22Rv1 (cell line): ENCODE results near the gene LEO1.

Source experiments
- H3K27ac ChIP-seq: fragments of 450-650 bp; 2 replicates; pipeline ENCODE4 v1.5.1; 2017
- ZFX ChIP-seq: fragments of 450-650 bp; IDR thresholded peaks from 2 replicates; pipeline ENCODE4 v1.6.1; 2017; ENCODE audit warnings: antibody characterized with exemption, borderline replicate concordance
- TF ChIP-seq, protein P1 (sequence below): fragments of 450-650 bp; IDR thresholded peaks from 2 replicates; pipeline ENCODE4 v1.5.1; 2017; ENCODE audit warnings: mild to moderate bottlenecking

LEO1 gene

DNA sequence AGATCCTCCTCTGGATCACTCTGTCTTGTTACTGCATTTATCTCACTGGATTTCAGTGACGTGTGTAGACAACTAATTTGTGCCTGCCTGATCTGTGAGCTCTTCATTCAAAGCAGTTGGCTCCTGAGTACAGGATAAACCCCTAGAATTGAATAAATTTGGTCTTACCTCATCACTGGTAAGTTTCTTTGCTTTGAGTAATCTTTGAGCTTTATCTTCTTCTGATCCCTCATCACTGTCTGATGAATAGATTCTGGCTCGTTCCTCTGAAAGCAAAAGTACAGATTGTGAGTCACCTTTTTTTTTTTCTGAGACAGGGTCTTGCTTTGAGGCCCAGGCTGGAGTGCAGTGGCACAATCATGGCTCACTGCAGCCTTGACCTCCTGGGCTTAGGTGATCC, 24.5 kb downstream of the LEO1 start:
- TF ChIP-seq, protein P1, sequence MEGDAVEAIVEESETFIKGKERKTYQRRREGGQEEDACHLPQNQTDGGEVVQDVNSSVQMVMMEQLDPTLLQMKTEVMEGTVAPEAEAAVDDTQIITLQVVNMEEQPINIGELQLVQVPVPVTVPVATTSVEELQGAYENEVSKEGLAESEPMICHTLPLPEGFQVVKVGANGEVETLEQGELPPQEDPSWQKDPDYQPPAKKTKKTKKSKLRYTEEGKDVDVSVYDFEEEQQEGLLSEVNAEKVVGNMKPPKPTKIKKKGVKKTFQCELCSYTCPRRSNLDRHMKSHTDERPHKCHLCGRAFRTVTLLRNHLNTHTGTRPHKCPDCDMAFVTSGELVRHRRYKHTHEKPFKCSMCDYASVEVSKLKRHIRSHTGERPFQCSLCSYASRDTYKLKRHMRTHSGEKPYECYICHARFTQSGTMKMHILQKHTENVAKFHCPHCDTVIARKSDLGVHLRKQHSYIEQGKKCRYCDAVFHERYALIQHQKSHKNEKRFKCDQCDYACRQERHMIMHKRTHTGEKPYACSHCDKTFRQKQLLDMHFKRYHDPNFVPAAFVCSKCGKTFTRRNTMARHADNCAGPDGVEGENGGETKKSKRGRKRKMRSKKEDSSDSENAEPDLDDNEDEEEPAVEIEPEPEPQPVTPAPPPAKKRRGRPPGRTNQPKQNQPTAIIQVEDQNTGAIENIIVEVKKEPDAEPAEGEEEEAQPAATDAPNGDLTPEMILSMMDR, result no peak
- no peak for TF ChIP-seq ZFX

DNA sequence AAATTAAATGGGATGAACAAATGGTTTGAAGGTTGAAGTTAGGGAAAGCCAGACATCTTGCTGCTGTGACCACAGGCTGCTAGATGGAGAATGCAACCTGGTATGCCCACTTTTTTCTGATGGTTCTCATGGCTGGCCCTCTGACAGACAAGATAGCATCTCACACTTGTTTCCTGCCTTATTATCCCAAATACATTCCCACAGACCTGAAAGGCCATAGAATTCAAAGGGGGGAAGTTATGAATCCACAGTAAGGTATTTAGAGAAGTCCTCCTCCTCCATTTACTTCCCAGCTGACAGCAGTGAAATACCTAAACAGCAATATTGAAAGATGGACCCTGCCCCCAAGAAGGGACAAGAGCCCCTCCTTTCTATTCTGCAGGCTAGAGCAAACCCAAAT, 32.4 kb downstream of the LEO1 start:
- H3K27ac ChIP-seq, result no peak overlapping the region
- TF ChIP-seq, protein P1, result no peak
- no peak for TF ChIP-seq ZFX

More for the DNA sequence above, 24.5 kb downstream of the LEO1 start:
- no peak overlapping the region for H3K27ac ChIP-seq

DNA sequence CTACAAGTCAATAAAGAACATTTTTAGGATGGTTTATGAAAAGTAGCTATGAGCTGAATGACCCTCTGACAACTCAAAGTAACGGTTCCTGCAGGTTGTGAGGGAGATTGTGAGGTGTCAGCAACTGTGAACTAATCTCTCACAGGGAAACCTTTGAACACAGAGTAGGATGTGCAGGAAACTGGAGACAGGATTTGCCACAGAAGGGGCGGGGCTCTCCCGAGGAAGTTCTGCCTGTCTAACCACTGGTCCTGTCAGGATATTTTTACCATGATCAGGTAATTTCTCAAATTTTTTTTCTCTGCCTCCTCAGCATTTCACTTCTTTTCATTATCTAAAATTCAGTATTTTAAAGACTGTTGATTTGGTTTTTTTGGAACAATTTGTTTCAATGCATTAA, 33.3 kb downstream of the LEO1 start:
- H3K27ac ChIP-seq, result no peak overlapping the region
- TF ChIP-seq, protein P1, result no peak
- no peak for TF ChIP-seq ZFX

DNA sequence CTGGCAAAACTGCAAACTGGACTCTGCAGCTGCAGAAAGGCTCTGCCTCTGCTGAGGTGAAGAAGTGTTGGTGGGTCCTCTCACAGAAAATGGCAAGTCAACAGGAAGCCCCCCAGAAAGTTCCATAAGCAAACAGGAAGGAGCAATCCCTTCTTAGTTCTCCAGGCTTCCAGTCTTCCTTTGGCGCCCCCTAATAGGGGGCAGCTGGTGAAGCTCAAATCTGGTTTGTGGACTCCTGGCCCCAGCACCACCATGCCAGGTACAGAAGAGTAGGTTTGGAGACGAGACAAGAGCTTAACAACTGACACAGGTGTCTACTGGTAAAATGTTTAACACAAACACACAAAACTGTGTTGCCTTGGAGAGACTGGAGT, 35.5 kb downstream of the LEO1 start:
- H3K27ac ChIP-seq, result no peak overlapping the region
- TF ChIP-seq, protein P1, result no peak
- TF ChIP-seq ZFX, result no peak

DNA sequence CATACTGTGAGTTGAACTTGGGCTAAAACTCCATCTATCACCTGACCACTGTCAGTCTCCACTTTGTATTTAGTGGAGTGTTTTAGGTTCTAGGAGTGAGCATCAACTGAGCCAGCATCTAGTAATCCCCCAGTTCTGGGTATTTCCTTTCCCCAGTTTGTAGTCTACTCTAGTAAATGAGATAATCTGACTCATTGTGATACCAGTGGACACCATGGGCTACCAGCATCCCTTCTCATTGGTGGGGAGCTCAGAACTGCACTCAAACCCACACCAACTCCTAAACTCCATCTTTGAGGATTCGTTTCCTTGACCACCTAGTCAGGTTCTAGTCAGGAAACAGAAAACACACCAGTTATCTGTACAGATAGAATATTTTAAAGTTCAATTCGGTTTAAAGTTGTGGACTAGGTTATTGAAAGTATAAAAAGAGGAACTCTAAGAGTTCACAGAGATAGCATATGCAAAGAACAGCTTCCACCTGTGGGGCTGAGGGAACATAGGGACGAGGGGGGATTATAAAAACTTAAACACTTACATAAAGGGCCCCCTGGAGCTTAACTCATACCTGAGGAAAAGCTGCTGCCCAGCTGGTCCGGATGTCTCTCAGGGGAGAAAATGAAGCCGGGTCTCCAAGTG, 36.0 kb downstream of the LEO1 start:
- no peak overlapping the region for H3K27ac ChIP-seq
- no peak for TF ChIP-seq ZFX
- TF ChIP-seq, protein P1, result no peak

DNA sequence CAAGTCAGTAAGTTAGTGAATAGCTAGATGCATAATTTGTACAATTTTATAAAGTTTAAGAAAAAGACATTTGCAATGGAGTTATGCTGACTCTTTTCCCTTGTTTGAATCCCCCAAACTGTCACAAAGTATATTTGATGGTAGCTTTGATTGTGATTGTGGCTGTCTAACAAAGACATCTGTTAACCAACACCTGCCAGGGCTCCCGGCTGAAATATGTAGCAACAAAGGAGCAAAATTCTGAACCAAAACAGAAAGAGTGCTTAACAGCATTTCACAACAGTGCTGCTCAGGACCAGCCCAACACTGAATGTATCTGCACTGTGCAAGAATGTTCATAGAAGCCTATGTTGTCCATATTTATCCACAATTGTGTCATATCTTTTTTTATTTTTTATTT, 39.4 kb downstream of the LEO1 start:
- TF ChIP-seq, protein P1, result no peak
- TF ChIP-seq ZFX, result no peak
- no peak overlapping the region for H3K27ac ChIP-seq

DNA sequence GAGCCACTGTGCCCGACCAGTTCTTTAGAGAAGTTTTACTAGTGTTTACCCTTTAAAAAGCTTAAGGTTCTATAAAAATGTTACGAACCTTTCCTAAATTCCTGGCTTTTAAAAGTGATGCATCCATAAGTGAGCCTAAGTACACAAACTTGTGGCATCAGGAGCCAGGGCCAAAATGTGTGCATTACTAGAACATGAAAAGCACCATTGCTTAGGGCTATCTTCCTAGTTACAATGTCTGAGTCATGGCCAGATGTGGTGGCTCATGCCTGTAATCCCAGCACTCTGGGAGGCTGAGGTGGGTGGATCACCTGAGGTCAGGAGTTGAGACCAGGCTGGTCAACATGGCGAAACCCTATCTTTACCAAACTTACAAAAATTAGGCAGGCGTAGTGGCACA, 39.9 kb downstream of the LEO1 start:
- no peak overlapping the region for H3K27ac ChIP-seq
- TF ChIP-seq, protein P1, result no peak
- no peak for TF ChIP-seq ZFX
